Tibial nerve (tissue), 3 donors: Measurements from ENCODE around the gene MBP.

Experiments
- POLR2A ChIP-seq, 2 donors: fragments of 450-650 bp; IDR thresholded peaks; one replicate each; pipeline ENCODE4 v1.6.1; 2017; ENCODE audit warnings: antibody characterized with exemption in 2 of 2, mild to moderate bottlenecking in 2 of 2, moderate library complexity in 2 of 2
- TF ChIP-seq, protein P1 (sequence below), 5 experiments: fragments of 200-600 bp in 3 of 5; fragments of 450-650 bp in 2 of 5; sonication (generic) in 3 of 5; IDR thresholded peaks; one replicate each; pipeline ENCODE4 v1.5.1; 2016 to 2019; ENCODE audit warnings: antibody characterized with exemption in 5 of 5, mild to moderate bottlenecking in 3 of 5, moderate library complexity in 2 of 5

DNA sequence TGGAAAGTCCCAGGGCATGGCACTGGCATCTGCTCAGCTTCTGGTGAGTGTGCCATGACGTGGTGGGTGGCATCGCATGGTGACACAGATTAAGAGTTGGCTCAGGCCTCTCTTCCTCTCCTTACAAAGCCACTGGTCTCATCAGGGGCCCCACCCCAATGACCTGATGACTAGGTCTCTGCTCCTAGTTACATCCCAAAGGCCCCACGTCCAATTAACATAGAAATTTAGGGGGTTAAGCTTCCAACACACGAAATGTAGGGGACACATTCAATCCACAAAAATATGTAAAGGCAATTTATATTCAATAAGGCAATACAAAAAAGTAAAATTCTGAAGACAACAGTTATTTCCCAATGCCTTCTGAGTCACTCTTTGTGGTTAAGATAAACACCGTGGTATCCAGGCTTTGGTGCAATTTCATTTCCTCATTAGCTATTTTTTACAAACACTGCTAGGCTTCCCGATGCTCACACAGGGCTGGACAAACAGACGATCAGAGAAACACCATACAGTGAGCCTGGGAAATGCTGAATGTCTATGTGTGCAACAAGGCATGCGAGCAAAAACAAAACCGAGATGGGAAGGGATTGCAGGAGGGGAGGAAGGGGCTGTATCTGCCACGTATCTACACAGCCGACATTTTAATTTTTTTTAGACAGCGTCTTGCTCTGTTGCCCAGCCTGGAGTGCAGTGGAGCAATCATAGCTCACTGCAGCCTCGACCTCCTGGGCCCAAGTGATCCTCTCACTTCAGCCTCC lies 67.2 kb downstream of the MBP start:
- TF ChIP-seq, protein P1, sequence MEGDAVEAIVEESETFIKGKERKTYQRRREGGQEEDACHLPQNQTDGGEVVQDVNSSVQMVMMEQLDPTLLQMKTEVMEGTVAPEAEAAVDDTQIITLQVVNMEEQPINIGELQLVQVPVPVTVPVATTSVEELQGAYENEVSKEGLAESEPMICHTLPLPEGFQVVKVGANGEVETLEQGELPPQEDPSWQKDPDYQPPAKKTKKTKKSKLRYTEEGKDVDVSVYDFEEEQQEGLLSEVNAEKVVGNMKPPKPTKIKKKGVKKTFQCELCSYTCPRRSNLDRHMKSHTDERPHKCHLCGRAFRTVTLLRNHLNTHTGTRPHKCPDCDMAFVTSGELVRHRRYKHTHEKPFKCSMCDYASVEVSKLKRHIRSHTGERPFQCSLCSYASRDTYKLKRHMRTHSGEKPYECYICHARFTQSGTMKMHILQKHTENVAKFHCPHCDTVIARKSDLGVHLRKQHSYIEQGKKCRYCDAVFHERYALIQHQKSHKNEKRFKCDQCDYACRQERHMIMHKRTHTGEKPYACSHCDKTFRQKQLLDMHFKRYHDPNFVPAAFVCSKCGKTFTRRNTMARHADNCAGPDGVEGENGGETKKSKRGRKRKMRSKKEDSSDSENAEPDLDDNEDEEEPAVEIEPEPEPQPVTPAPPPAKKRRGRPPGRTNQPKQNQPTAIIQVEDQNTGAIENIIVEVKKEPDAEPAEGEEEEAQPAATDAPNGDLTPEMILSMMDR (IDR thresholded peaks at IDR 0.05): no peak
- TF ChIP-seq POLR2A (IDR thresholded peaks at IDR 0.05): no peak
